Ishikawa (cell line): ENCODE measurements around the gene NPHP4.

Source experiments
- CEBPB ChIP-seq: IDR thresholded peaks from 2 replicates; pipeline ENCODE4 v1.6.1; 2012
- CREB1 ChIP-seq: IDR thresholded peaks from 2 replicates; pipeline ENCODE4 v1.6.1; 2012; ENCODE audit warnings: low read depth
- EP300 ChIP-seq: IDR thresholded peaks from 2 replicates; pipeline ENCODE4 v1.6.1; 2012; ENCODE audit warnings: borderline replicate concordance
- MAX ChIP-seq: IDR thresholded peaks from 2 replicates; pipeline ENCODE4 v1.6.1; 2012
- RAD21 ChIP-seq: IDR thresholded peaks from 2 replicates; pipeline ENCODE4 v1.6.1; 2012; ENCODE audit warnings: low read depth
- REST ChIP-seq: IDR thresholded peaks from 2 replicates; pipeline ENCODE4 v1.6.1; 2012; ENCODE audit warnings: low read depth, mild to moderate bottlenecking
- TAF1 ChIP-seq: IDR thresholded peaks from 2 replicates; pipeline ENCODE4 v1.6.1; 2012; ENCODE audit warnings: low read depth, mild to moderate bottlenecking
- TCF12 ChIP-seq: IDR thresholded peaks from 2 replicates; pipeline ENCODE4 v1.6.1; 2012; ENCODE audit warnings: low read depth
- USF1 ChIP-seq: IDR thresholded peaks from 2 replicates; pipeline ENCODE4 v1.6.1; 2012
- ZBTB7A ChIP-seq: IDR thresholded peaks from 2 replicates; pipeline ENCODE4 v1.6.1; 2012; ENCODE audit warnings: low read depth

GRCh38 chr1:5907386-5907785, 84.8 kb downstream of the NPHP4 start:
- TF ChIP-seq USF1 (no peak), MAX (no peak), CEBPB (no peak), ZBTB7A (no peak), RAD21 (no peak), REST (no peak), CREB1 (no peak), TAF1 (no peak), EP300 (no peak), TCF12 (no peak)
